GM19455 (cell line): ENCODE results near the gene FOXE3.

Experiments used
- ATAC-seq: cut with Tn5 transposase; IDR thresholded peaks from one replicate; pipeline ENCODE4 v1.9.1; 2021; ENCODE audit not compliant: unreplicated experiment

Gene FOXE3

GRCh38 chr1:47403321-47403910, 12.7 kb upstream of the FOXE3 start:
- ATAC-seq: no peak

GRCh38 chr1:47405697-47406096, 10.4 kb upstream of the FOXE3 start:
- no peak for ATAC-seq

GRCh38 chr1:47406966-47407365, 9.1 kb upstream of the FOXE3 start:
- ATAC-seq: no peak

- no peak for ATAC-seq
These were observed 8.6 kb upstream of the FOXE3 start for GRCh38 chr1:47407481-47407880.

GRCh38 chr1:47409311-47410067, 6.6 kb upstream of the FOXE3 start:
- no peak for ATAC-seq

GRCh38 chr1:47410068-47410455, 6.0 kb upstream of the FOXE3 start:
- no peak for ATAC-seq

- ATAC-seq: no peak
These were observed 4.6 kb upstream of the FOXE3 start for GRCh38 chr1:47411436-47411835.

- no peak for ATAC-seq
These were observed 3.6 kb upstream of the FOXE3 start for GRCh38 chr1:47412437-47412836.

GRCh38 chr1:47416319-47417169, 459 bp downstream of the FOXE3 start:
- ATAC-seq: no peak

GRCh38 chr1:47417170-47418044, 1.3 kb downstream of the FOXE3 start:
- ATAC-seq: no peak

GRCh38 chr1:47418122-47418521, 2.0 kb downstream of the FOXE3 start:
- no peak for ATAC-seq

- ATAC-seq: no peak
These were observed 2.7 kb downstream of the FOXE3 start for GRCh38 chr1:47418681-47419325.

GRCh38 chr1:47420547-47420946, 4.5 kb downstream of the FOXE3 start:
- no peak for ATAC-seq

GRCh38 chr1:47423872-47424271, 7.8 kb downstream of the FOXE3 start:
- no peak for ATAC-seq

GRCh38 chr1:47424336-47424982, 8.4 kb downstream of the FOXE3 start:
- no peak for ATAC-seq

GRCh38 chr1:47431534-47431933, 15.4 kb downstream of the FOXE3 start:
- ATAC-seq: no peak

- ATAC-seq: no peak
These were observed 16.3 kb downstream of the FOXE3 start for GRCh38 chr1:47432071-47433036.

- ATAC-seq: no peak
These were observed 16.9 kb downstream of the FOXE3 start for GRCh38 chr1:47433037-47433421.
